ENCODE measurements around the gene FANCF.
"Not testable (repeated sequence)": the region's sequence is repeated elsewhere in the genome, so short reads cannot be mapped to it uniquely, and the experiment has no call there.

FANCF gene

GRCh38 chr11:22625448-22626287, at the start of gene FANCF:
Gene FANCF (minus strand): TSS chr11:22625823. CDS start chr11:22625810, 13 bp downstream.
- peak; percentile 100 for DNase-seq

DNA sequence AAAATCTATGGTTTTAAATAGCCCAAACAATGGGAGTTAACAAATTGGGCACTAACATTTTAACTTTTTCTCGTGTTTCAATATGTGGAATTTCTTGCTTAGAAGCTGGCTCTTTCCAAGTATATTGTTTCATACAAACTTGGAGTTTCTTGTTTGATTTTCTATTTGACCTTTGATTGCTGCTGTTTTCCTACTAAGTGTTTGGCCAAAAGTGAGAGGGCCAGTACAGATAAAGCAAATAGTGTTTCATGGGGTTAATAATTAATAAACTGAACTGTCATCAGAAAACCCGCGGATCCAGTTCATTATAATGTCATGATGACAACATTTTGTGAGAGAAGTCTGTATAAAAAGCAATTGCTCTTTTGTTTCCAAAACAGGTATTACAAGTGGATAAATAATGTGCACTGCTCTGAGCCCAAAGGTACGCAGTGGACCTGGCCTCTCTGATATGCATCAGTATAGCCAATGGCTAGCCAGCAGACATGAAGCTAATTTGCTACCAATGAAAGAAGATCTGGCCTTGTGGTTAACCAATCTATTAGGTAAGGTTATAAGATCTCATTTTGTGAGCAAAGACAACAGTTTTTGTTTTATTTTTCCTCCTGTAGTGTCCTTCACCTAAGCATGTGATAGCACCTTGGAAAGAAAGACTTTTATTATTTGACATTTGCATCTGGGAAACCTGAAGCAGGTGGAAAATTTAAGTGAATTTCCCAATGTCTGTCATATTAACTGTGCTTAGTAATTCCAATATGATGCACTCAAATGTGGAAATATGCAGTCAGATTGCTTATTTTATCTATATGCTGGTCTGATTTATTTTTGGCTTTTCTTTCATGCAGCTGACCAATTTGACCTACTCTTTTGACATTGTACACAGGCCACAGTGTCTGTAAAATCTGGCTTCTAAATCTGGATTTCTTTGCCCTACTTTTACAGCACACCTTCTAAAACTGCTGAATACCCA, 49.1 kb upstream of the FANCF start:
- peak; percentile 32 for DNase-seq

DNA sequence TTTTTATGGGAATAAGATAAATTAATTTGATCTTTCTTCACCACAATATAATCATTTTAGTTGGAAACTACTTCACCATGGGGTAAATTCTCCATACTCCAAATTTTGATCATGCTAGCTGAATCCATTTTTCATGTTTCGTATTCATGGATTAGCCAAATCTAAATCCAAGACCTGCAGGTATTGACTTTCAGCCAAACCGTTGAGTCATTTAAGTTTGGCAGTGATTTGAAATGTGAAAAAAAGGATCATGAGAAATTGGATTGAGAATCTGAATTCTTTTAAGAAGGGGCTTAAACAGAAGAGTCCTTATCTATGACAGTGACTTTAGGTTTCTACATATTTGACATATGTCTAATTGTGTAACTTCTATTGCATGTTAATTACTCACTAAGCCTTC, 46.1 kb upstream of the FANCF start:
- DNase-seq = peak; percentile 58

- DNase-seq = peak; percentile 87
These were observed 45.2 kb upstream of the FANCF start for GRCh38 chr11:22670830-22671229.

DNA sequence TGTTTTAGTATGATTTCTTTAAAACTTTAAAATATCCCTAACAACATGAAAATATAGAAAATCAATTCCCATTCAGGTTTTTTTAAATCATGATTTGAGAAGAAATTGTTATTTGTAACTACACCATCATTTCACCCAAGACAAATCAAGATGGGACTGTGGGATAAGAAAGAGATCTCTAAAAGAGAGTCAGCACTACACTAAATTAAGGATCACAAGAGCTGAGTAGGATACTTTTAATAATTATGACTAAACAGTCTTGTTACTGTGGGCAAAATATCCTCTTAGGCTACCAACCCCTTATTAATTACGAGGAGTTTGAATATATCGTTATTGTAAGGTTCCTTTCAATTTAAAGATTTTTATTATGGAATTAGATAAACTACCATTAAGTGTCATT, 43.7 kb upstream of the FANCF start:
- DNase-seq = peak; percentile 36

DNA sequence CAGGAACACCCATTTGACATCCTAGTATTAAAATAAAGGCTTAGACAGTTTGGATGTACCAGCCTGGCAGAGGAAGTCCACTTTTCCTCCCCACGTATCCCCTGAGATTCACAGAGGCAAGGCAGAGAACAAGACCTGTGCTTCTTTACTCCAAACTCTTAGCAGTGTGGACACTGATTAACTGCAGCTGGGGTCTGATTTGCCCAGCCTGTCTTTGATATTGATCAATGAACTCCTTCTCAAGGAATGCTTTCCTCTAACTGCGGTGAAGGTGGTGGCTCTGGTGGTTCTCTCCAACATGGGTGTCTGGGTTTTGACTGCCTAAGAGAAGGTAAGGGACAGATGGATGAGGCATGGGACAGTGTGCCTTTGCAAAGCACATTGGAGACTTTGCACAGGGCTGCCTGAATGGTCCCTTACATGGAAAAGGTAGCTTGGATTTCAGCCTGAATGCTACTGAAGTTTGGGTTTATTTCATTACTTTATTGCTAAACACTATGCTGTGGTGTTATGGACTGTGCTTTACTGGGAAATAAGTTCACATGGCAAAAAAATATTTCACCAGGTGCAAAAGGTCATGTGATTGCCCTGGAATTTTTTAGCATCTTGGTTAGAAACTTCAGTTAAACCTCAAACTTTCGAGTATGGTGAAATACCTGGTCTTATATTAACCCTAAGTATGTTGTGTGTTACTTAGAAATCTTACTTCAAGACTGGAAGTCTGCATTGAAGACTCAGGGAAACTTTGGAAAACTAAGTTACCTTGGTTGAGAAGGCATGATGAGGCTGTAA, 42.6 kb upstream of the FANCF start:
- DNase-seq = peak; percentile 75

DNA sequence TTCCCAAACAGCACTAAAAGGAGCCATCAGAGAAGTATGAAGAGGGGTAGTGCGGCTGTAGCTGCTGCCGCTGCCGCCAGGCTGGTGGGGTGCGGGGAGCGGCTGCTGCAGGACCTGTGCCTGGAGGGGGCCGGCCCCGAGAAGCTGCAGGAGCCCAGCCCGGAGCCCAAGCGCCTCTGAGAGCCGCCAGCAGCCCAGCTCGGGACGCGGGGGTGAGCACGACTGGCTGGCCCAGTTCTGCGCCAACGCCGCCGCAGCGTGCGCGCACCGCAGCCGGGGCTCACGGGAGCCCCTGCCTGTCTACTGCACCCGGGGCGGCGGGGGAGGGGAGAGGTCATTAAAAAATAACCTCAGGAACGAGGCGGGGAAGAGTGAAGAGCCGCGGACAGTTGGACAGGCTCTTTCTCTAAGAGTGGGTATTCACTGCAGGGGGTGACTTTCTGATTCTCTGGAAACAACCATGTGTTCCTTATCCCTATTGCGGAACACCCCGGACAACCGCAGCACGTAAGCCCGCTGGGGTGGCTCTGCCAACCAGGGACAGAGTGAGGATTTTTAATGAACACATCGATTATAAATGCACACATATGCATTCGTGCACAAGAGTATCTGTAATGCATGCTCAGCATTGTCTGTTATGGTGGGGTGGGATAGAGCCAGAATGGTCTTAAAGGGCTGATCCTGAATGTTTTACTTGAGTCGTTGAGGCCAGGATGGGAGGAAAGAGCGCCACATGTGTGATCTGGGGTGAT, 41.2 kb upstream of the FANCF start:
- peak; percentile 92 for DNase-seq

GRCh38 chr11:22666325-22666687, 40.7 kb upstream of the FANCF start, which contains the start of gene GAS2:
Gene GAS2 (plus strand): TSS chr11:22666611. CDS start chr11:22674870, 8,259 bp downstream.
- peak; percentile 91 for DNase-seq

GRCh38 chr11:22659783-22660182, 34.2 kb upstream of the FANCF start:
- DNase-seq = peak; percentile 32

- DNase-seq = peak; percentile 90
These were observed 31.6 kb upstream of the FANCF start for GRCh38 chr11:22657101-22657694.

GRCh38 chr11:22656130-22656529, 30.5 kb upstream of the FANCF start:
- DNase-seq = peak; percentile 93

GRCh38 chr11:22652346-22652745, 26.7 kb upstream of the FANCF start:
- DNase-seq = not testable (repeated sequence)

- no peak for DNase-seq
These were observed 15.9 kb upstream of the FANCF start for GRCh38 chr11:22641559-22641958.

- DNase-seq = peak; percentile 33
These were observed 15.2 kb upstream of the FANCF start for GRCh38 chr11:22640862-22641261.

DNA sequence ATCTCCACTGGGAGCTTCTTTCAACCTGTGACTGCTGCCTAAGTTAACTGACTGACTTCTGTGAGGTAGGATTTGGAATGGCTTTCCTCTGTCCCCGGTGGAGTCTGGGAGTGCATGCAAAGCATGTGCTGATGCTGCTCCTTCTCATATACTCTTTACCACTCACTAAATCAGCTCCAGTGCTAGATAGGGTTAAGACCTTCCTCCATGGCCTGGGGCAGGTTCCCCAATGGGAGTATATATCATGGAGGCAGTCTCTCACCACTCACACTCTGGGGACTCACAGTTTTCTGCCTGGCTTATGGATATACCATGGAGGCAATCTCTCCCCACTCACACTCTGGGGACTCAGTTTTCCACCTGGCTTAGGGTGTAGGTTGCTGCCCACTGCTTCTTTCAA, 10.1 kb upstream of the FANCF start:
- peak; percentile 66 for DNase-seq

- peak; percentile 94 for DNase-seq
These were observed 9.4 kb upstream of the FANCF start for GRCh38 chr11:22634897-22635629.

DNA sequence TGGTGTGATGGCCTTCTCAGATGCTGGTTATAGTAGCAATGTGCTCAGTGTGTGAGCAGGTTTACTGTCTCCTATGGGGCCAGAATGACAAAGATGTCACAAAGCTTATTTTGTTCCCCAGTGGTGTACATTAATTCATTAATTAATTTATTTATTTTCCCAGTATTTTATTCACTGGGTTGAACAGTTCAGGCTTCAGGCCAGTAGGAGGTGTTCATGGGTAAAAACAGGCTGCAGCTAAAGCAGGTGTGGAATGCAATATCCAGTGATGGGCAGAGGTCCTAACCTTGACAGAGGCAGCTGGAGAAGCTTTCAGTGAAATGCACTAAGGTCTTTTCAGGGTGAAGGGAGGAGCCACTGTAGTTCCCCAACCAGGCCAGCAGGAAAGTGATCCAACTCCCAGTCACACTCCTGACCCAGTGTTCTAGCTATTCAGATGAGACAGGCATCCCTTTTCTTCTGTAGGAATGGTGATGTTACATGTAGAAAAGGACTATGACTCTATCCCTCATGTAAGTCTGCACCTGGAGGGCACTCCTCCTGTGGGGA, 7.8 kb upstream of the FANCF start:
- no peak for DNase-seq

DNA sequence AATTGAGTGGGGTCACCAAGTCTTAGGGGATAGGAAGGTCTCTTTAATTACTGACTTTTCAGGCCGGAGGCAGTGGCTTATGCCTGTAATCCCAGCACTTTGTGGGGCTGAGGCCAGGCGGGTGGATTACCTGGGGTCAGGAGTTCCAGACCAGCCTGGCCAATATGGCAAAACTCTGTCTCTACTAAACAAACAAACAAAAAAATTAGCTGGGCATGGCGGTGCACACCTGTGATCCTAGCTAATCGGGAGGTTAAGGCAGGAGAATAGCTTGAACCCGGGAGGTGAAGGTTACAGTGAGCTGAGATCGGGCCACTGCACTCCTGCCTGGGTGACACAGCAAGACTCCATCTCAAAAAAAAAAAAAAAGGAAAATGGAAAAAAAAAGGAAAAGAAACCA, 1.8 kb upstream of the FANCF start:
- DNase-seq = no peak

- no peak for DNase-seq
These were observed 1.1 kb upstream of the FANCF start for GRCh38 chr11:22626573-22627239.

Measured in NCI-H69 (cell line).